Osteoblast (primary cell): ENCODE results near the gene TMEM141. TPM values are rescaled to one million over a fixed set of nuclear protein-coding genes. Genes with fewer than 3 reads are reported as not detected.
A peak's percentile ranks its signal among the peaks of the same experiment; 100 is the strongest.
"Not testable (repeated sequence)": the region's sequence is repeated elsewhere in the genome, so short reads cannot be mapped to it uniquely, and the experiment has no call there.

ENCODE experiments used
- DNase-seq: peaks from one replicate; pipeline ENCODE4 v3.0.0; 2011; ENCODE audit warnings: low spot score, mixed read lengths; ENCODE audit not compliant: insufficient read length; ENCODE audit errors: missing footprints
- H2AFZ ChIP-seq: 2 replicates; pipeline ENCODE4 v1.6.0; 2011; ENCODE audit warnings: mild to moderate bottlenecking, low read length
- H3K27ac ChIP-seq: 2 replicates; pipeline ENCODE4 v1.5.1; 2011; ENCODE audit warnings: mild to moderate bottlenecking, low read depth, low read length, moderate library complexity
- H3K27me3 ChIP-seq: 2 replicates; pipeline ENCODE4 v1.6.0; 2012; ENCODE audit warnings: mild to moderate bottlenecking, control low read depth, inconsistent platforms, low read length, moderate library complexity; ENCODE audit not compliant: insufficient read depth
- H3K36me3 ChIP-seq: 2 replicates; pipeline ENCODE4 v1.5.1; 2011; ENCODE audit warnings: mild to moderate bottlenecking, low read length, control low read depth, moderate library complexity; ENCODE audit not compliant: insufficient read depth
- H3K4me1 ChIP-seq: 2 replicates; pipeline ENCODE4 v1.5.1; 2011; ENCODE audit warnings: mild to moderate bottlenecking, low read length, control low read depth, moderate library complexity; ENCODE audit not compliant: insufficient read depth
- H3K4me2 ChIP-seq: 2 replicates; pipeline ENCODE4 v1.6.0; 2011; ENCODE audit warnings: mild to moderate bottlenecking, low read length; ENCODE audit not compliant: insufficient read depth
- H3K4me3 ChIP-seq: fragments of 200-600 bp; sonication (generic); 3 replicates; pipeline ENCODE4 v1.5.1; 2012; ENCODE audit warnings: mild to moderate bottlenecking, low read length, inconsistent platforms; ENCODE audit not compliant: insufficient read depth
- H3K79me2 ChIP-seq: 2 replicates; pipeline ENCODE4 v1.6.0; 2012; ENCODE audit warnings: mild to moderate bottlenecking, low read length, control low read depth, inconsistent platforms; ENCODE audit not compliant: insufficient read depth
- H3K9me3 ChIP-seq: 2 replicates; pipeline ENCODE4 v1.5.1; 2011; ENCODE audit warnings: low read depth, low read length, control low read depth
- H4K20me1 ChIP-seq: 2 replicates; pipeline ENCODE4 v1.6.0; 2012; ENCODE audit warnings: mild to moderate bottlenecking, low read length, control low read depth; ENCODE audit not compliant: insufficient read depth
- CTCF ChIP-seq: IDR thresholded peaks from 2 replicates; pipeline ENCODE4 v1.5.1; 2011; ENCODE audit warnings: mild to moderate bottlenecking, low read depth, low read length, moderate library complexity; ENCODE audit errors: extremely low read depth
- small RNA-seq: library from RNA; depleted of rRNA; stranded (forward); fragments of <200 nt; gene quantifications from one replicate; pipeline ENCODE3, GENCODE V24; 2012
- total RNA-seq: library from RNA; depleted of rRNA; stranded (reverse); fragments of >200 nt; gene quantifications from 2 replicates; pipeline ENCODE4 v1.2.3, GENCODE V29; 2012

Gene TMEM141
- total RNA-seq, 1 donor: 39.8 TPM

- TF ChIP-seq CTCF: no peak
- H3K4me3 ChIP-seq: no peak overlapping the region
- peaks cover 3% of the 10 kb centered on the region for H3K27me3 ChIP-seq
- H2AFZ ChIP-seq: no peak overlapping the region
- H3K4me2 ChIP-seq: no peak overlapping the region
- H3K27ac ChIP-seq: no peak overlapping the region
- peaks cover 6% of the 10 kb centered on the region for H4K20me1 ChIP-seq
- H3K79me2 ChIP-seq: no peaks in the 10 kb centered on the region
- DNase-seq: no peak
- peaks cover 3% of the 10 kb centered on the region for H3K36me3 ChIP-seq
- no peaks in the 10 kb centered on the region for H3K9me3 ChIP-seq
- H3K4me1 ChIP-seq: peaks cover 14% of the 10 kb centered on the region
Measured at GRCh38 chr9:136840140-136840876, 49.2 kb downstream of the TMEM141 start.

- Histone ChIP-seq H3K4me1 (peaks cover 14% of the 10 kb centered on the region), H2AFZ (no peak overlapping the region), H3K27me3 (peaks cover 11% of the 10 kb centered on the region), H3K9me3 (no peaks in the 10 kb centered on the region), H3K36me3 (no peaks in the 10 kb centered on the region), H3K4me3 (no peak overlapping the region), H3K79me2 (no peaks in the 10 kb centered on the region), H3K4me2 (no peak overlapping the region), H4K20me1 (peaks cover 6% of the 10 kb centered on the region), H3K27ac (no peak overlapping the region)
- TF ChIP-seq CTCF: no peak
- DNase-seq: peak; percentile 97
Measured at GRCh38 chr9:136840877-136841645, 49.9 kb downstream of the TMEM141 start.

DNA sequence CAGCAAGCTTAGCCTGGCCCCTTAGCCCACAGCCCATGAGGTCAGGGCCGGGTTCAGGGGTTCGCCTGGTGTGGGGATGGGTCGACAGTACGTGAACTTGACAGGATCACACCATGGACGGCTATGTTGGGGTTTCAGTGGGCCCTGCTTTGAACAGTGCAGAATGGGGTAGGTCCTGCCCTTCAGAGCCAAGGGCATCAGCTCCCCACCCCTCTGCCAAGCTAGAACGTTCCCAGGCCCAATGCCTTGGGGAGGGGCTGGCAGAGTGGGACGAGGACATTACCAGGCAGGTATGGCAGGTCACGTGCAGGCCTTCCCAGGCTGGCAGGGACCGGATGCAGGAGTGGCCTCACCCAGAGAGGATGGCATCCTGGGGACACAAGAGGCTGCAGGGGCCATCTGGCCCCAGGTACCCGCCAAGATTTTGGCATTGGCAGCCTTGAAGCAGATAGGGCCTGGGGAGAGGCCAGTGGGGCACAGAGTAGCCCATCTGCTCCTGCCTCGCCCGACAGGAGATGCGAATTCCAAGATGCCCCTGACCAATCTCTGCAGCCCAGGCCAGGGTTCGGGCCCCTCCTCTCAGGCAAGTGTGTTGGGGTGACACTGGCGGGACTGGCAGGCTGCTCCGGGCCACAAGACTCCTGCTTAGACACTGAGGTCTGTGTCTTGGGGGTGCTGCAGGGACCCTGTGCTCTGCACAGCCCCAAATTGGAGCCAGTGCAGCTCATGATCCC, 50.7 kb downstream of the TMEM141 start:
- H3K27ac ChIP-seq, DNase-seq, H3K79me2 ChIP-seq, H3K36me3 ChIP-seq, H3K9me3 ChIP-seq, H2AFZ ChIP-seq, H4K20me1 ChIP-seq: not testable (repeated sequence)
- Histone ChIP-seq H3K4me2 (peak overlapping the region; percentile 81), H3K4me3 (peak overlapping the region; percentile 79), H3K4me1 (peaks cover 14% of the 10 kb centered on the region), H3K27me3 (peaks cover 16% of the 10 kb centered on the region)

- not testable (repeated sequence) for H4K20me1 ChIP-seq, H3K79me2 ChIP-seq, H3K36me3 ChIP-seq, H2AFZ ChIP-seq, H3K9me3 ChIP-seq, H3K27ac ChIP-seq
- Histone ChIP-seq H3K27me3 (peaks cover 16% of the 10 kb centered on the region), H3K4me1 (peaks cover 14% of the 10 kb centered on the region), H3K4me3 (peak within 1 kb of the TSS; percentile 79), H3K4me2 (peak within 1 kb of the TSS; percentile 81)
- TF ChIP-seq CTCF: peak; percentile 76
- peak; percentile 99 for DNase-seq
Measured at GRCh38 chr9:136842380-136842948, 51.3 kb downstream of the TMEM141 start, which contains the start of gene AJM1. AJM1 (plus strand) TSS chr9:136842478; CDS start chr9:136844415, 1,937 bp downstream.

Small RNA genes lying within 50 kb of the gene (small RNA-seq; reads per million reads assigned to genes)
- gene AL355987.2: not detected
- gene ATP6V1G1P3: not detected
- not detected for gene MIR4292
- gene MIR6722: not detected

Other genes with a start within 250 kb of the TMEM141 start
- gene NOTCH1, start 245.3 kb upstream of the TMEM141 start, total RNA-seq: 10.5 and 14.4 TPM in 2 replicates
- 3.3 and 6.2 TPM in 2 replicates for gene EGFL7, start 128.4 kb upstream of the TMEM141 start, total RNA-seq
- gene AGPAT2, start 103.9 kb upstream of the TMEM141 start, total RNA-seq: 26.5 and 30.0 TPM in 2 replicates
- gene DIPK1B, start 78.8 kb upstream of the TMEM141 start, total RNA-seq: not detected in 2 replicates
- gene LCN10, start 48.4 kb upstream of the TMEM141 start, total RNA-seq: not detected in 2 replicates
- not detected in 2 replicates for gene LCN6, start 42.8 kb upstream of the TMEM141 start, total RNA-seq
- gene LCN8, start 33.1 kb upstream of the TMEM141 start, total RNA-seq: not detected in 2 replicates
- gene LCN15, start 26.8 kb upstream of the TMEM141 start, total RNA-seq: not detected in 2 replicates
- under 0.01 TPM in 1 of 2 replicates, not detected in the other for gene CCDC183, start 5.0 kb downstream of the TMEM141 start, total RNA-seq
- gene RABL6, start 16.6 kb downstream of the TMEM141 start, total RNA-seq: 64.2 and 64.8 TPM in 2 replicates
- 0.88 and 1.1 TPM in 2 replicates for gene AJM1, start 51.1 kb downstream of the TMEM141 start, total RNA-seq
- 54.2 and 59.0 TPM in 2 replicates for gene PHPT1, start 58.1 kb downstream of the TMEM141 start, total RNA-seq
- gene MAMDC4, start 61.0 kb downstream of the TMEM141 start, total RNA-seq: 0.88 and 1.4 TPM in 2 replicates
- gene EDF1, start 75.0 kb downstream of the TMEM141 start, total RNA-seq: 126 and 173 TPM in 2 replicates
- gene TRAF2, start 95.2 kb downstream of the TMEM141 start, total RNA-seq: 6.2 and 6.8 TPM in 2 replicates
- gene FBXW5, start 153.4 kb downstream of the TMEM141 start, total RNA-seq: 143 and 157 TPM in 2 replicates
- 1.2 TPM in 1 of 2 replicates, not detected in the other for gene C8G, start 153.9 kb downstream of the TMEM141 start, total RNA-seq
- not detected in 2 replicates for gene LCN12, start 160.9 kb downstream of the TMEM141 start, total RNA-seq
- 37.4 and 57.9 TPM in 2 replicates for gene PTGDS, start 186.2 kb downstream of the TMEM141 start, total RNA-seq
- 4.4 and 5.4 TPM in 2 replicates for gene LCNL1, start 191.6 kb downstream of the TMEM141 start, total RNA-seq
- 13.3 and 16.6 TPM in 2 replicates for gene PAXX, start 201.1 kb downstream of the TMEM141 start, total RNA-seq
- 1.5 and 2.5 TPM in 2 replicates for gene CLIC3, start 205.2 kb downstream of the TMEM141 start, total RNA-seq
- 19.4 and 20.3 TPM in 2 replicates for gene ABCA2, start 236.9 kb downstream of the TMEM141 start, total RNA-seq
- gene FUT7, start 240.7 kb downstream of the TMEM141 start, total RNA-seq: not detected in 2 replicates